PC-9 (cell line): ENCODE data around the gene STUM. TPM values are rescaled to one million over a fixed set of nuclear protein-coding genes. Genes with fewer than 3 reads are reported as not detected.
A peak's percentile ranks its signal among the peaks of the same experiment; 100 is the strongest.

Source experiments
- BruUV-seq: library from RNA; stranded (reverse); fragments of 400-500 nt; replicated peaks from 2 replicates; lab custom pipeline; 2021; lab: Mats Ljungman, UMichigan
- CTCF ChIA-PET: fragments of 300-600 bp; sonication (Branson Sonifier 250); formaldehyde crosslinking; loops from one replicate; lab custom pipeline; 2022; ENCODE audit warnings: antibody characterized with exemption; lab: Charles Lee
- POLR2A ChIA-PET: fragments of 300-600 bp; sonication (Branson Sonifier 250); formaldehyde crosslinking; loops from one replicate; lab custom pipeline; 2022; ENCODE audit warnings: antibody characterized with exemption; ENCODE audit not compliant: unreplicated experiment; lab: Charles Lee
- DNase-seq, 2 experiments: peaks; one replicate each; pipeline versions ENCODE4 v3.0.0 to v3.0.0-alpha.2; 2015 to 2022; ENCODE audit warnings: mixed read lengths in 1 of 2
- H2AFZ ChIP-seq: fragments of 200-600 bp; sonication (generic); 2 replicates; pipeline ENCODE4 v1.8.1; 2017; ENCODE audit warnings: antibody characterized with exemption
- H3F3A ChIP-seq: fragments of 200-600 bp; sonication (generic); 2 replicates; pipeline ENCODE4 v1.8.1; 2017; ENCODE audit warnings: antibody characterized with exemption, mild to moderate bottlenecking, low read depth; ENCODE audit not compliant: insufficient read depth
- H3K27ac ChIP-seq: fragments of 200-600 bp; sonication (generic); 2 replicates; pipeline ENCODE4 v1.6.1; 2016; ENCODE audit warnings: mixed run types
- H3K27me3 ChIP-seq: fragments of 200-600 bp; sonication (generic); 2 replicates; pipeline ENCODE4 v1.6.1; 2016; ENCODE audit warnings: low read depth, mixed run types; ENCODE audit not compliant: insufficient read depth
- H3K36me3 ChIP-seq: fragments of 200-600 bp; sonication (generic); 2 replicates; pipeline ENCODE4 v1.6.1; 2016; ENCODE audit warnings: low read depth, mixed run types
- H3K4me1 ChIP-seq: fragments of 200-600 bp; sonication (generic); replicated peaks from 2 replicates; pipeline ENCODE4 v1.6.1; 2016; ENCODE audit warnings: mixed run types; ENCODE audit not compliant: insufficient read depth
- H3K4me2 ChIP-seq: fragments of 200-600 bp; sonication (generic); 2 replicates; pipeline ENCODE4 v1.6.1; 2017; ENCODE audit warnings: mixed run types
- H3K4me3 ChIP-seq: fragments of 200-600 bp; sonication (generic); 2 replicates; pipeline ENCODE4 v1.6.1; 2016; ENCODE audit warnings: mixed run types
- H3K79me2 ChIP-seq: fragments of 200-600 bp; sonication (generic); 2 replicates; pipeline ENCODE4 v1.6.1; 2017; ENCODE audit warnings: low read depth, mixed run types
- H3K9me2 ChIP-seq: fragments of 200-600 bp; sonication (generic); 2 replicates; pipeline ENCODE4 v1.8.1; 2017; ENCODE audit warnings: mild to moderate bottlenecking; ENCODE audit not compliant: insufficient read depth
- H3K9me3 ChIP-seq: fragments of 200-600 bp; sonication (generic); 2 replicates; pipeline ENCODE4 v1.8.1; 2016; ENCODE audit warnings: low read depth; ENCODE audit not compliant: insufficient read depth
- H4K20me1 ChIP-seq: fragments of 200-600 bp; sonication (generic); 2 replicates; pipeline ENCODE4 v1.8.1; 2017; ENCODE audit not compliant: insufficient read depth
- CTCF ChIP-seq: fragments of 200-600 bp; sonication (generic); conservative IDR thresholded peaks from 2 replicates; pipeline ENCODE4 v1.6.1; 2017; ENCODE audit warnings: mixed run types, antibody characterized with exemption, mild to moderate bottlenecking, moderate library complexity
- EZH2 ChIP-seq: fragments of 200-600 bp; sonication (generic); IDR thresholded peaks from 2 replicates; pipeline ENCODE4 v1.8.0; 2017; ENCODE audit warnings: antibody characterized with exemption, low read depth
- intact Hi-C: fragments of 100-400 bp; cut with micrococcal nuclease; formaldehyde crosslinking; loops from one replicate; pipeline ENCODE4 v1.10.0; 2022; ENCODE audit not compliant: unreplicated experiment
- total RNA-seq: library from RNA; stranded (reverse); gene quantifications from 2 replicates; pipeline ENCODE4 v1.2.3, GENCODE V29; 2021

The STUM gene
- total RNA-seq, 1 experiment from 2014 or later: not detected

- no peak overlapping the region for H3K27ac ChIP-seq
Observed at GRCh38 chr1:226644541-226645176, 96.1 kb downstream of the STUM start.

GRCh38 chr1:226645279-226645976 lies 96.9 kb downstream of the STUM start:
- POLR2A ChIA-PET: interaction anchor here (1.0 kb wide), 1 partner anchor 17 kb away, joined by 3 read pairs; no protein-coding TSS in a partner anchor

More at GRCh38 chr1:226644541-226645176, 96.1 kb downstream of the STUM start:
- DNase-seq: peak; percentile 28 to 60
- intact Hi-C loops: no loop called here
- Histone ChIP-seq H2AFZ (no peak overlapping the region), H4K20me1 (no peaks in the 10 kb centered on the region), H3K27me3 (no peaks in the 10 kb centered on the region), H3K4me3 (no peak overlapping the region), H3F3A (peaks cover 30% of the 10 kb centered on the region; the same call in 1 of the 2 replicates), H3K79me2 (no peaks in the 10 kb centered on the region), H3K4me2 (0 out of 2 replicates have a peak overlapping the region, but pooled peaks have one; percentile 67), H3K9me2 (no peaks in the 10 kb centered on the region), H3K4me1 (peaks cover 46% of the 10 kb centered on the region), H3K36me3 (no peaks in the 10 kb centered on the region), H3K9me3 (no peaks in the 10 kb centered on the region)
- ChIA-PET CTCF (no interaction called here), POLR2A (no interaction called here)
- no TSS peak for BruUV-seq
- TF ChIP-seq EZH2: no peak
- no peak for TF ChIP-seq CTCF

More at GRCh38 chr1:226645279-226645976, 96.9 kb downstream of the STUM start:
- Histone ChIP-seq H3K4me3 (no peak overlapping the region; the same call in 1 of the 2 replicates), H3K27ac (peak overlapping the region; percentile 30; the same call in 1 of the 2 replicates), H3K4me2 (peak overlapping the region; percentile 67), H3K79me2 (no peaks in the 10 kb centered on the region), H3K4me1 (peaks cover 46% of the 10 kb centered on the region), H3K9me2 (no peaks in the 10 kb centered on the region), H3K36me3 (no peaks in the 10 kb centered on the region), H3K27me3 (no peaks in the 10 kb centered on the region), H3K9me3 (no peaks in the 10 kb centered on the region), H2AFZ (no peak overlapping the region), H4K20me1 (no peaks in the 10 kb centered on the region), H3F3A (peaks cover 30% of the 10 kb centered on the region; the same call in 1 of the 2 replicates)
- no peak for DNase-seq
- no TSS peak for BruUV-seq
- CTCF ChIA-PET: no interaction called here
- intact Hi-C loops: no loop called here
- TF ChIP-seq CTCF (no peak), EZH2 (no peak)
